ENCODE results near the gene UBE2F.
"Not testable (repeated sequence)": the region's sequence is repeated elsewhere in the genome, so short reads cannot be mapped to it uniquely, and the experiment has no call there.

The UBE2F gene

DNA sequence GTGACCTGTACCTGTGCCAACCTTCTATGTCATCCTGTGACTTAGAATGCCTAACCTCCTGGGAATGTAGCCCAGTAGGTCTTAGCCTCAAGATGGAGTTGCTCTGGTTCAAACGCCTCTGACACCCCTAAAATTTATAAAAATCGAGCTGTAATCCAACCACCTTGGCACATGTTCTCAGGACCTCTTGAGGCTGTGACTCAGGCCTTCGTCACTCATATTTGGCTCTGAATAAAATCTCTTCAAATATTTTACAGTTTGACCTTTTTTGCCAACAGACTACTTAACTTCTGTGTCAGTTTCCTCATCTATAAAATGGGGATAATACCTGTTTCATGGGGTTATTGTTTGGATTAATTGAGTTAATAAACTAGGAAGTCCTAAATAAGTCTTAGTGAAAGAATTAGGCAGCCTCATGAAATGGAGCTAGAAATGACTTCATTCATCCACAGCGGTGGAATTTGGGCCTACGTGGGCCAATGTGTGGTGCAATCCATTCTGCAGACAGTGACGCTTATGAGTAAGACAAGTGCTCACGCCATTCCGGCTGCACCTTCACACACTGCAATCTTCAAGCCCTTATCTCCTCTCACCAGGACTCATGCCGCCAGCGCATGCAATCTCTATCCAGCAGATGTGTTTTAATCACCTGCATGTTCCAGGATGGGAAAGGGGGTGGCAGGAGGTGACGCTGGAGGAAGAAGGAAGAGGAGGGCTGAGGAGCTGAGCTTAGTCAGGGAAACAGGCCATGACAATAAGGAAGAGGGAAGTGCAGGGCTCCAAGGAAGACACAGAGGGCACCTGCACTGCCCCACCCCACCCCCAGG, 2.0 kb upstream of the UBE2F start:
- no peak for DNase-seq (ENCODE audit: low spot score)
- TF ChIP-seq, protein P1, sequence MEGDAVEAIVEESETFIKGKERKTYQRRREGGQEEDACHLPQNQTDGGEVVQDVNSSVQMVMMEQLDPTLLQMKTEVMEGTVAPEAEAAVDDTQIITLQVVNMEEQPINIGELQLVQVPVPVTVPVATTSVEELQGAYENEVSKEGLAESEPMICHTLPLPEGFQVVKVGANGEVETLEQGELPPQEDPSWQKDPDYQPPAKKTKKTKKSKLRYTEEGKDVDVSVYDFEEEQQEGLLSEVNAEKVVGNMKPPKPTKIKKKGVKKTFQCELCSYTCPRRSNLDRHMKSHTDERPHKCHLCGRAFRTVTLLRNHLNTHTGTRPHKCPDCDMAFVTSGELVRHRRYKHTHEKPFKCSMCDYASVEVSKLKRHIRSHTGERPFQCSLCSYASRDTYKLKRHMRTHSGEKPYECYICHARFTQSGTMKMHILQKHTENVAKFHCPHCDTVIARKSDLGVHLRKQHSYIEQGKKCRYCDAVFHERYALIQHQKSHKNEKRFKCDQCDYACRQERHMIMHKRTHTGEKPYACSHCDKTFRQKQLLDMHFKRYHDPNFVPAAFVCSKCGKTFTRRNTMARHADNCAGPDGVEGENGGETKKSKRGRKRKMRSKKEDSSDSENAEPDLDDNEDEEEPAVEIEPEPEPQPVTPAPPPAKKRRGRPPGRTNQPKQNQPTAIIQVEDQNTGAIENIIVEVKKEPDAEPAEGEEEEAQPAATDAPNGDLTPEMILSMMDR (IDR thresholded peaks at IDR 0.05; ENCODE audit: borderline replicate concordance, control extremely low read depth, extremely low read depth, insufficient read depth, missing control alignments), result no peak
- in situ Hi-C loops (cut with MboI; ENCODE audit: low sequenced_read_pairs, unreplicated experiment), result no loop called here

DNA sequence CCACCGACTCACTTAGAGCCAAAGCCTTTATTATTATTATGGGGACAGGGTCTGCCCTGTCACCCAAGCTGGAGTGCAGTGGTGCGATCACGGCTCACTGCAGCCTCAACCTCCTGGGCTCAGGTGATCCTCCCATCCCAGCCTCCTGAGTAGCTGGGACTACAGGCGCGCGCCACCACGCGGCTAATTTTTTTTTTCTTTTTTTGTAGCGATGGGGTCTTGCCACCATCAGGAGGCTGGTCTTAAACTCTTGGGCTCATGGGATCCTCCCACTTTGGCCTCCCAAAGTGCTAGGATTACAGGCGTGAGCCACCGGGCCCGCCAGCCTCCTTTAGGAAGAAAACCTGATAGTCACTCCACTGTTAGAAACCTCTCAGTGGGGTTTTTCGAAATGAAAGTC, 970 bp upstream of the UBE2F start:
- in situ Hi-C loops (cut with MboI; ENCODE audit: low sequenced_read_pairs, unreplicated experiment); DNase-seq (ENCODE audit: low spot score): not testable (repeated sequence)

DNA sequence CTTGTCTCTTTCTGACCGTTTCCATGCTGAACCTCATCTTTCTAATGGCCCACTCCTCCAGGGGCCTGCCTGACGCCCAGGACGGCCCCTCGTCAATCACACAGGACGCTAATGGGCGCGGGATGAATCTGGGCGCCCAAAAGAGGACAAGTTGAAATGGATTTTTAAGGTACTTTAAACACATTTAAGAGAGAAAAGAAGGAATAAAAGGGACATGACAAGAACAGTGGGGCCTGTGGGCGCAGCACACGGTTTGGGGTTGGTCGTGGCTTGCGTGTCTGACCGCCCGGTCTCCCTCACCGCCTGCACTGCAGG, 607 bp upstream of the UBE2F start:
- in situ Hi-C loops (cut with MboI; ENCODE audit: low sequenced_read_pairs, unreplicated experiment), result no loop called here
- TF ChIP-seq, protein P1 (IDR thresholded peaks at IDR 0.05; ENCODE audit: borderline replicate concordance, control extremely low read depth, extremely low read depth, insufficient read depth, missing control alignments), result no peak
- no peak for DNase-seq (ENCODE audit: low spot score)

DNA sequence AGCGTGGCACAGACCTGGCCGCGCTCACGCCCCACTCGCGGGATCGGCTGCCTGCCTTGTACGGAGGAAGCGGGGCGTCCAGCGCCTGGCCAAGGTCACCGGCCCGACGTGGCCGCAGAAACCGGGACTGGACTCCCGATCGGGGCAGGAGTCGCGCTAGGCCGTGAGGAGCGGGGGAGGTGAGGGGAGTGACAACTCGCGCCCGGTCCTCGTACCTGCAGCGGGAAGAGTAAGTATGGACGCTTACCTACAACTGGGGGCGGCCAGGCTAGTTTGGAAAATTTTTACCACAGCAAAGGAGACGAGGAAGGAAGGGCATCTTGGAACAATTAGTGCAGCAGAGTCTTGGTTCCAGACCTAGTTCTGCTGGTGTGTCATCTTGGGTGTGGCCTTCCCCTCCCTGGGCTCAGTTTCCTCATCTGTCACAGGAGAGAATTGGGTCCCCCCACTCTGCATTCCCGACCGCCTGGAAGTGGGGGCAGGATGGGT, 693 bp downstream of the UBE2F start:
- DNase-seq (ENCODE audit: low spot score), result peak; percentile 45
- in situ Hi-C loops (cut with MboI; ENCODE audit: low sequenced_read_pairs, unreplicated experiment), result no loop called here
- TF ChIP-seq, protein P1 (IDR thresholded peaks at IDR 0.05; ENCODE audit: borderline replicate concordance, control extremely low read depth, extremely low read depth, insufficient read depth, missing control alignments), result no peak

DNA sequence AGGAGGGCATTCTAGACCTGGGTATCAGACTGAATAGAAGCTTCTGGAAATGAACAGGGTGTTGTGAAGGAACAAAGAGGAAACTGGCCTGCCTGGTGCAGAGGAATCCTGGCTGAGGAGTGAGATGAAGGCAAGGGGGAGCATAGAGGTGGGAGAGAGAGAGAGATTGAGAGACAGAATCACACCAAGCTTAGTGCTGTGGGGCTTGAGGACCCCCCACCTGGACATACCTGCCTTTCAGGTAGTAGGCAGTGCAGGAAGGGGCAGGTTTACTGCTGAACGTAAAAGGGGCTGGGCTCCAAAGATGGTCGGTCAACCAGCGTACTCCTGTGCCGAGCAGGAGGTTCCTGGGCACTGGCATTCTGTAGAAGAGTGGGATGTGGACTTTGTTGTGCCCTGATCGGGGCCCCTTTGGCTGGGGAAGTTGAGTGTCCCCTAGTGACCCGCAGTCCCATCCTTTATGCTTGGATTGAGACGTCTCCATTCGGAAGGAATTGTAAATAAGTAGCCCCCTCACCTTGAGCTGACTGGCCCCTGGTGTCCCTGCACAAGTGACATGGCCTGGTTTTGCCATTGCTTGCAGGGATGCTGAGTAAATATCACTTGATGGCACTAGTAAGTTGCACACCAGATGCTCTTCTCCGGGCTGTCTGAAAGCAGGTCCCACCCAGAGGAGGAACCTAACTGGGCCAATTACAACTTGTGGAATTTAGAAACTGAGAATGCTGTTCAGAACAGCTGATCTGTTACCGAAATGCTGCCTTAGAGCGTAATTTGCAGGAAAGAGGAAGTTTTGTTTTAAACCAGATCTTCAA, 1.4 kb downstream of the UBE2F start:
- TF ChIP-seq, protein P1 (IDR thresholded peaks at IDR 0.05; ENCODE audit: borderline replicate concordance, control extremely low read depth, extremely low read depth, insufficient read depth, missing control alignments), result peak; percentile 55
- in situ Hi-C loops (cut with MboI; ENCODE audit: low sequenced_read_pairs, unreplicated experiment), result no loop called here
- peak; percentile 81 for DNase-seq (ENCODE audit: low spot score)

DNA sequence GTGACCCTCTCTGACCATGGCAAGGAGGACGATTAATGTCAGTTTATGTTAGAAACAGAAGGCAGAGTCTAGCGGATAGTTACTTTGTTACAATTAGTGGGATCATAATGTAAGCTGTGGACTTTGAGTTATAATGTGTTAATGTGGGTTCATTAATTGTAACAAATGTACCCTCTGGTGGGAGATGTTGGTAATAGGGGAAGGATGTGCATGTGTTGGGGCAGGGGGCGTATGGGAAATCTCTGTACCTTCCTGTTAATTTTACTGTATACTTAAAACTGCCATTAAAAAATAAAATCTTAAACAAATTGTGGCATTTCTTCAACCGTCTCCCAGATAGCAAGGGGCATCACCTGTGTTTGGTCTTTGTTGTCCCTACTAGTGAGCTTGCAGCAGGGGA, 4.8 kb downstream of the UBE2F start:
- no peak for DNase-seq (ENCODE audit: low spot score)
- in situ Hi-C loops (cut with MboI; ENCODE audit: low sequenced_read_pairs, unreplicated experiment), result no loop called here
- TF ChIP-seq, protein P1 (IDR thresholded peaks at IDR 0.05; ENCODE audit: borderline replicate concordance, control extremely low read depth, extremely low read depth, insufficient read depth, missing control alignments), result no peak

DNA sequence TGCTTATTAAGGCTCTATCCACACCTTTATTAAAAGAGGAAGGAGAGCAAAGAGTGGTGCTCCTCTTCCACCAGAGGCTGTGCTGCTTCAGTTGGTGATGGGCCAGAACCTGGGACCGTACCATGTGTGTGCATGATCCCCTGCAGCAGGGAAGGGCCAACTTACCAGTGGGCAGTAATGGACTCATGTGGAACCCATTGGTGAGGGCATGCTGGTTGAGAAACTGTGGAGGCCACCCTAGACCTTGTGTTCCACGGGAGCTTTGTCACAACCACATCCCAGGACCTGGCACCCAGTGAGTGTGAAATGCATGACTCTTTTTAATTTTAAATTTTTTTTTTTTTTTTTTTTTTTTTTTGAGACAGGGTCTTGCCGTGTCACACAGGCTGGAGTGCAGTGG, 5.4 kb downstream of the UBE2F start:
- TF ChIP-seq, protein P1 (IDR thresholded peaks at IDR 0.05; ENCODE audit: borderline replicate concordance, control extremely low read depth, extremely low read depth, insufficient read depth, missing control alignments), result no peak
- in situ Hi-C loops (cut with MboI; ENCODE audit: low sequenced_read_pairs, unreplicated experiment), result no loop called here
- no peak for DNase-seq (ENCODE audit: low spot score)
